Measurements from ENCODE around the gene TMEM183A. TPM values are rescaled to one million over a fixed set of nuclear protein-coding genes. Genes with fewer than 3 reads are reported as not detected.

TMEM183A gene
- total and polyA plus RNA-seq, 2 of the 4 experiments (the other 2 are of a cell fraction): 56.8 to 63.1 TPM

GRCh38 chr1:203026666-203027663 is 19.8 kb downstream of the TMEM183A start:
- Histone ChIP-seq H3K36me3 (ENCODE audit: control insufficient read depth, insufficient read depth, low read length) (peaks cover 8% of the 10 kb centered on the region), H4K91ac (ENCODE audit: insufficient read depth, low read depth, low read length) (peak overlapping the region; percentile 95; the same call in 1 of the 2 replicates), H3K9ac (ENCODE audit: low read depth, low read length) (peak overlapping the region; percentile 80), H2AFZ (replicated peaks; ENCODE audit: low read length, poor library complexity) (peak overlapping the region; percentile 96), H3K14ac (replicated peaks; ENCODE audit: low read depth, low read length) (peak overlapping the region; percentile 80), H3K4ac (ENCODE audit: low read depth, low read length) (peak overlapping the region; percentile 79; the same call in 1 of the 2 replicates), H2BK20ac (ENCODE audit: low read depth, low read length) (no peak overlapping the region), H2BK15ac (ENCODE audit: low read depth, low read length) (0 out of 3 replicates have a peak overlapping the region, but pooled peaks have one; percentile 59), H2AK9ac (replicated peaks; ENCODE audit: low read depth, low read length, poor library complexity) (peak overlapping the region; percentile 97), H3K4me2 (ENCODE audit: low read depth, low read length) (peak overlapping the region; percentile 73), H3K27ac (ENCODE audit: insufficient read depth, low read length) (peak overlapping the region; percentile 36; the same call in 1 of the 2 replicates), H3K9me3 (ENCODE audit: control insufficient read depth, insufficient read depth, low read length) (no peaks in the 10 kb centered on the region), H4K5ac (ENCODE audit: low read depth, low read length) (peak overlapping the region; percentile 14; the same call in 1 of the 2 replicates), H4K20me1 (ENCODE audit: insufficient read depth, low read length) (no peaks in the 10 kb centered on the region), H3K79me1 (ENCODE audit: low read depth in 1 of 2, low read length in 2 of 2) (peaks cover 13 to 24% of the 10 kb centered on the region in 2 experiments), H3K56ac (ENCODE audit: extremely low read depth, insufficient read depth, low read length) (no peak overlapping the region), H3K23ac (ENCODE audit: low read depth, low read length) (peak overlapping the region; percentile 73), H2BK120ac (ENCODE audit: low read depth, low read length) (peak overlapping the region; percentile 37; the same call in 1 of the 2 replicates), H3K9me1 (ENCODE audit: insufficient read depth, low read length) (0 out of 2 replicates have a peak, but pooled peaks cover 3% of the 10 kb centered on the region), H3K18ac (ENCODE audit: low read depth, low read length) (peak overlapping the region; percentile 25), H3K4me3 (ENCODE audit: insufficient read depth, low read depth, low read length) (peak overlapping the region; percentile 70), H4K8ac (ENCODE audit: low read depth in 2 of 2, low read length in 2 of 2) (peak overlapping the region; percentile 68 to 100; a peak in 3 of 4 replicates), H2BK5ac (ENCODE audit: low read depth, low read length, poor library complexity, severe bottlenecking) (peak overlapping the region; percentile 6), H2AK5ac (ENCODE audit: low read depth, low read length) (peak overlapping the region; percentile 93), H3K27me3 (ENCODE audit: control insufficient read depth, insufficient read depth, low read length) (peaks cover 12% of the 10 kb centered on the region; the same call in 1 of the 2 replicates), H3K4me1 (ENCODE audit: control insufficient read depth, insufficient read depth, low read length) (peaks cover 15% of the 10 kb centered on the region)
- no peak for DNase-seq
- in situ Hi-C loops (cut with MboI; ENCODE audit: low sequenced_read_pairs): no loop called here
- BruUV-seq (replicated peaks): no TSS peak
- dilution Hi-C loops (cut with HindIII; ENCODE audit: low sequenced_read_pairs, unreplicated experiment): no loop called here
- WGBS, 2 experiments (ENCODE audit: extremely low coverage in 2 of 2, insufficient read length in 1 of 2): 40% methylated on average over 8 of the region's 46 CpGs; no CpG with 5 or more reads in 1 of the 2 experiments
- intact Hi-C loops (cut with micrococcal nuclease): no loop called here
- CTCF ChIA-PET: interaction anchor here (1.0 kb wide), 1 partner anchor 12 kb away, joined by 3 read pairs; no protein-coding TSS in a partner anchor
- POLR2A ChIA-PET (ENCODE audit: unreplicated experiment): no interaction called here
- ATAC-seq (ENCODE audit: low read depth): peak; percentile 28
- no peak for TF ChIP-seq MAZ (IDR thresholded peaks at IDR 0.05; ENCODE audit: borderline replicate concordance, low read depth, low read length)
- TF ChIP-seq POLR2A (IDR thresholded peaks at IDR 0.05; ENCODE audit: low read depth, low read length): no peak
- no peak for TF ChIP-seq SMC3 (IDR thresholded peaks at IDR 0.05; ENCODE audit: low read depth, low read length)
- no peak for TF ChIP-seq FOS (IDR thresholded peaks at IDR 0.05; ENCODE audit: low read depth, low read length)
- TF ChIP-seq MXI1 (IDR thresholded peaks at IDR 0.05; ENCODE audit: borderline replicate concordance, low read depth, low read length): no peak
- TF ChIP-seq RCOR1 (IDR thresholded peaks at IDR 0.05; ENCODE audit: insufficient replicate concordance, low read length): no peak
- no peak for TF ChIP-seq BHLHE40 (IDR thresholded peaks at IDR 0.05; ENCODE audit: low read depth, low read length)
- no peak for TF ChIP-seq NFE2L2 (IDR thresholded peaks at IDR 0.05; ENCODE audit: low read depth, low read length)
- no peak for TF ChIP-seq RFX5 (IDR thresholded peaks at IDR 0.05; ENCODE audit: low read depth, low read length)
- TF ChIP-seq ELK1 (IDR thresholded peaks at IDR 0.05; ENCODE audit: borderline replicate concordance, low read depth, low read length): no peak
- TF ChIP-seq RAD21 (IDR thresholded peaks at IDR 0.05; ENCODE audit: low read length): no peak
- no peak for TF ChIP-seq USF2 (IDR thresholded peaks at IDR 0.05; ENCODE audit: low read depth, low read length)
